HEK293 (cell line): Measurements from ENCODE around the gene HGD.
"Not testable (repeated sequence)": the region's sequence is repeated elsewhere in the genome, so short reads cannot be mapped to it uniquely, and the experiment has no call there.

Experiments used
- CTCF ChIA-PET: fragments of 350-600 bp; formaldehyde crosslinking; extraction: SDS; loops from one replicate; lab custom pipeline; 2021; ENCODE audit warnings: antibody characterized with exemption; lab: Yijun Ruan, JAX
- POLR2A ChIA-PET: fragments of 300-600 bp; formaldehyde crosslinking; extraction: SDS; loops from one replicate; lab custom pipeline; 2020; ENCODE audit warnings: antibody characterized with exemption, inconsistent platforms; lab: Yijun Ruan, JAX
- H3K27ac ChIP-seq: fragments of 200-500 bp; sonication (Bioruptor generic); 2 replicates; pipeline ENCODE4 v1.5.1; 2014; ENCODE audit warnings: low read depth, low read length, control low read depth, inconsistent platforms; ENCODE audit errors: extremely low read depth
- H3K36me3 ChIP-seq, 2 experiments: fragments of 200-500 bp in 1 of 2; sonication (Bioruptor generic) in 1 of 2; 1 replicate in 1 of 2; 2 replicates in 1 of 2; pipeline ENCODE4 v1.5.1; 2014 to 2017; ENCODE audit warnings: inconsistent platforms in 2 of 2, low read length in 2 of 2; ENCODE audit not compliant: control insufficient read depth in 2 of 2, insufficient read depth in 1 of 2
- H3K4me1 ChIP-seq: fragments of 200-500 bp; sonication (Bioruptor generic); 2 replicates; pipeline ENCODE4 v1.5.1; 2014; ENCODE audit warnings: mild to moderate bottlenecking, low read length, inconsistent platforms; ENCODE audit not compliant: control insufficient read depth, insufficient read depth
- H3K4me3 ChIP-seq: 2 replicates; pipeline ENCODE4 v1.5.1; 2011; ENCODE audit warnings: low read depth, mild to moderate bottlenecking, control low read depth, low read length, moderate library complexity
- H3K9me3 ChIP-seq: fragments of 200-500 bp; sonication (Bioruptor generic); 2 replicates; pipeline ENCODE4 v1.5.1; 2014; ENCODE audit warnings: low read depth, low read length, inconsistent platforms; ENCODE audit not compliant: control insufficient read depth, insufficient read depth
- BCL11A ChIP-seq: fragments of 450-650 bp; formaldehyde crosslinking; IDR thresholded peaks from 2 replicates; pipeline ENCODE4 v1.5.1; 2016; ENCODE audit warnings: low read depth, missing biosample characterization, missing genetic modification characterization
- EGR2 ChIP-seq: fragments of 450-650 bp; formaldehyde crosslinking; IDR thresholded peaks from 2 replicates; pipeline ENCODE4 v1.5.1; 2016; ENCODE audit warnings: low read depth, missing biosample characterization, missing genetic modification characterization
- KLF7 ChIP-seq: fragments of 450-650 bp; formaldehyde crosslinking; IDR thresholded peaks from 2 replicates; pipeline ENCODE4 v1.5.1; 2016; ENCODE audit warnings: missing biosample characterization, missing genetic modification characterization, borderline replicate concordance
- WT1 ChIP-seq: fragments of 450-650 bp; formaldehyde crosslinking; IDR thresholded peaks from 2 replicates; pipeline ENCODE4 v1.5.1; 2016; ENCODE audit warnings: missing biosample characterization, missing genetic modification characterization
- ZFHX2 ChIP-seq: fragments of 450-650 bp; formaldehyde crosslinking; conservative IDR thresholded peaks from 2 replicates; pipeline ENCODE4 v1.5.1; 2016; ENCODE audit warnings: missing biosample characterization, missing genetic modification characterization
- ZNF140 ChIP-seq: fragments of 450-650 bp; formaldehyde crosslinking; IDR thresholded peaks from 2 replicates; pipeline ENCODE4 v1.5.1; 2016; ENCODE audit warnings: missing biosample characterization, missing genetic modification characterization
- ZNF157 ChIP-seq: fragments of 450-650 bp; formaldehyde crosslinking; IDR thresholded peaks from 2 replicates; pipeline ENCODE4 v1.5.1; 2016; ENCODE audit warnings: missing biosample characterization, missing genetic modification characterization
- ZNF274 ChIP-seq, 2 experiments: fragments of 200-500 bp in 1 of 2; fragments of 450-650 bp in 1 of 2; sonication (Bioruptor generic) in 1 of 2; formaldehyde crosslinking in 1 of 2; IDR thresholded peaks; 2 replicates each; pipeline versions ENCODE4 v1.5.1 to v1.6.1; 2014 to 2016; ENCODE audit warnings: borderline replicate concordance in 1 of 2, inconsistent platforms in 1 of 2, low read length in 1 of 2, missing biosample characterization in 1 of 2, missing genetic modification characterization in 1 of 2
- ZNF280D ChIP-seq: fragments of 450-650 bp; formaldehyde crosslinking; IDR thresholded peaks from 2 replicates; pipeline ENCODE4 v1.5.1; 2016; ENCODE audit warnings: missing biosample characterization, missing genetic modification characterization
- ZNF391 ChIP-seq: fragments of 450-650 bp; formaldehyde crosslinking; IDR thresholded peaks from 2 replicates; pipeline ENCODE4 v1.5.1; 2016; ENCODE audit warnings: low read depth, missing biosample characterization, missing genetic modification characterization, borderline replicate concordance
- ZNF548 ChIP-seq: fragments of 450-650 bp; formaldehyde crosslinking; IDR thresholded peaks from 2 replicates; pipeline ENCODE4 v1.5.1; 2016; ENCODE audit warnings: missing biosample characterization, missing genetic modification characterization
- ZNF621 ChIP-seq: fragments of 450-650 bp; formaldehyde crosslinking; IDR thresholded peaks from 2 replicates; pipeline ENCODE4 v1.5.1; 2017; ENCODE audit warnings: missing biosample characterization, missing genetic modification characterization
- ZNF768 ChIP-seq: fragments of 450-650 bp; formaldehyde crosslinking; IDR thresholded peaks from 2 replicates; pipeline ENCODE4 v1.5.1; 2018; ENCODE audit warnings: missing biosample characterization, mild to moderate bottlenecking, missing genetic modification characterization
- ZNF785 ChIP-seq: fragments of 450-650 bp; formaldehyde crosslinking; IDR thresholded peaks from 2 replicates; pipeline ENCODE4 v1.5.1; 2016; ENCODE audit warnings: missing biosample characterization, missing genetic modification characterization
- ZNF843 ChIP-seq: fragments of 450-650 bp; formaldehyde crosslinking; IDR thresholded peaks from 2 replicates; pipeline ENCODE4 v1.5.1; 2016; ENCODE audit warnings: missing biosample characterization, missing genetic modification characterization

The HGD gene

DNA sequence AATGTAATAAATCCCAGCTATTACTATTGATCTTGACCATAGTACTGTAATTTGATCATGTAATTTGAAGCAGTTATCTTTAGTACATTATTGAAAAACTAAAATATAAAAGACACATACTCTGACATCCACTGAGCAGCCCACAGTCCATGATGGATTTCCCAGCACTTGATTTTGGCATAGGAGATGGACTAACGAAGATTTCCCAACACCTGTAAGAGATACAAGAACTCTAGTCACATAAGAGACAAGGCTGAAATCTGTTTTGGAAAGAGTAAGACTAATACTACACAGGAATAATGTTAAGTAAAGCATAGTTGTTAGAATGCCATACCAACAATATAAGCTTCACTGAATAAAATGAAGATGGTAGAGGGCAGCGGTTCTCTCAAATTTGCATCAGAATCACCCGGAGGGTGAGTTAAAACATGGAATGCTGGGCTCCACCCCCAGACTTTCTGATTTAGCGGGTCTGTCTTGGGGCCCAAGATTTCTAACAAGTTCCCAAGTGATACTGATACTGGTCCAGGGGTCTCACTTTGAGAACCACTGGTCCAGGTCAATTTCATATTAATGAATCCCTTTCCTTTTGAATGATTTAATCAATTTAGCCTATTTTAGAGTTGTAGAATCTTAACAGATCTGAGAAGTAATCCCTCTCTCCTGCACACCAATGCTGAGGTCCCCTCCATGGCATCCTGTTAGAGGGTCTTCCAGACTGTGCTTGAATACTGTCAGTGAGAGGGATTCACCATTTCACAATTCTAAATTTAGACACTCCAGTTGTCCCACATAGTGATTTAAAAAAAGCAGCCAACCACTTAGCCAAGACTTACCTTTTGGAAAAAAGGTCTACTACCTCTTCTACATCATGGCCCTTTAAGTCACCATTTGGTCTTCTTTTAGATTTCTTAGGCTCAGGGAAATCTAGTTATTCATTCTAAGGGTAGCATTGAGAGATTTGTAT is 48.8 kb upstream of the HGD start:
- POLR2A ChIA-PET, result no interaction called here
- H3K9me3 ChIP-seq, result no peaks in the 10 kb centered on the region
- H3K4me3 ChIP-seq, result no peak overlapping the region
- no peak for TF ChIP-seq ZNF768 (tag by site-specific recombination)
- no peak for TF ChIP-seq ZNF274 (IDR thresholded peaks at IDR 0.05; ENCODE audit: low read length)
- no peak for TF ChIP-seq ZNF274 (tag by site-specific recombination; IDR thresholded peaks at IDR 0.05; ENCODE audit: borderline replicate concordance)
- no peak for TF ChIP-seq KLF7 (tag by site-specific recombination)
- no peak for TF ChIP-seq ZNF391 (tag by site-specific recombination)
- TF ChIP-seq ZNF548 (tag by site-specific recombination), result no peak
- TF ChIP-seq ZNF140 (tag by site-specific recombination), result no peak
- no peak for TF ChIP-seq ZNF280D
- no peak for TF ChIP-seq ZNF157 (tag by site-specific recombination)
- TF ChIP-seq WT1 (tag by site-specific recombination), result no peak
- TF ChIP-seq ZNF843, result no peak
- no peak for TF ChIP-seq BCL11A (tag by site-specific recombination)
- no peak for TF ChIP-seq ZNF621
- CTCF ChIA-PET, result no interaction called here
- no peak overlapping the region for H3K27ac ChIP-seq
- no peaks in the 10 kb centered on the region; a peak in 1 of 3 replicates for H3K36me3 ChIP-seq
- H3K4me1 ChIP-seq, result no peaks in the 10 kb centered on the region

DNA sequence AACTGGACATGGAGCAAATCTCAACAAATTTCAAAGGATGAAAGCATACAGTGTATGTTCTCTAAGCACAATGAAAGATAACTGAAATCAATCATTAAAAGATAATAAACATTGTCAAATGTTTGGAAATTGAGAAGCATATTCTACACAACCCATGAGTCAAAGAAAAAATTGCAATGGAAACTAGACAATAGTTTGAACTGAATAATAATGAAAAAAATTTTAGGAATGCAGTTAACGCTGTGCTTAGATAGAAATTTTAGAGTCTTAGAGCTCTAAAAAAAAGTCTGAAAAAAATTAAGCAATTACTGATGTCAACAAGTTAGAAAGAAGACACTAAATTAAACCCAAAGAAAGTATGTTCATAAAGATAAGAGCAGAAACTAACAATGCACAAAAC is 44.8 kb upstream of the HGD start:
- H3K27ac ChIP-seq, result no peak overlapping the region
- POLR2A ChIA-PET, result no interaction called here
- no peaks in the 10 kb centered on the region for H3K4me1 ChIP-seq
- H3K36me3 ChIP-seq, result no peaks in the 10 kb centered on the region; a peak in 1 of 3 replicates
- H3K9me3 ChIP-seq, result no peaks in the 10 kb centered on the region
- no peak for TF ChIP-seq ZNF785 (tag by site-specific recombination)
- TF ChIP-seq, all 188 proteins: peak for 0
- CTCF ChIA-PET, result no interaction called here
- H3K4me3 ChIP-seq, result no peak overlapping the region

DNA sequence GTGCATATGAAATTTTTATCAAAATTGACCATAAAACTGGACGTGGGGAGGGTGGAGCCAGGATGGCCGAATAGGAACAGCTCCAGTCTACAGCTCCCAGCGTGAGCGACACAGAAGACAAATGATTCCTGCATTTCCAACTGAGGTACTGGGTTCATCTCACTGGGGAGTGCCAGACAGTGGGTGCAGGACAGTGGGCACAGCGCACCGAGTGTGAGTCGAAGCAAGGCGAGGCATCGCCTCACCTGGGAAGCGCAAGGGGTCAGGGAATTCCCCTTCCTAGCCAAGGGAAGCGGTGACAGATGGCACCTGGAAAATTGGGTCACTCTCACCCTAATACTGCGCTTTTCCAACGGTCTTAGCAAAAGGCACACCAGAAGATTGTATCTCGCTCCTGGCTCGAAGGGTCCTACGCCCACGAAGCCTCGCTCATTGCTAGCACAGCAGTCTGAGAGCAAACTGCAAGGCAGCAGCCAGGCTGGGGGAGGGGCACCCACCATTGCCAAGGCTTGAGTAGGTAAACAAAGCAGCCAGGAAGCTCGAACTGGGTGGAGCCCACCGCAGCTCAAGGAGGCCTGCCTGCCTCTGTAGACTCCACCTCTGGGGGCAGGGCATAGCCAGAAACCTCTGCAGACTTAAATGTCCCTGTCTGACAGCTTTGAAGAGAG is 37.3 kb upstream of the HGD start:
- H3K27ac ChIP-seq, POLR2A ChIA-PET, H3K4me3 ChIP-seq, H3K4me1 ChIP-seq, CTCF ChIA-PET, H3K36me3 ChIP-seq, H3K9me3 ChIP-seq: not testable (repeated sequence)
- TF ChIP-seq EGR2 (tag by site-specific recombination) (0 out of 2 replicates have a peak, but pooled peaks have one; percentile 13), ZFHX2 (tag by site-specific recombination) (0 out of 2 replicates have a peak, but pooled peaks have one; percentile 22)
